PFSK-1 (cell line): ENCODE results near the gene ELP2.

ENCODE experiments used
- SIN3A ChIP-seq: IDR thresholded peaks from 2 replicates; pipeline ENCODE4 v1.6.1; 2012; ENCODE audit warnings: mild to moderate bottlenecking, low read length, moderate library complexity, borderline replicate concordance; ENCODE audit not compliant: insufficient read depth
- TAF1 ChIP-seq: IDR thresholded peaks from 2 replicates; pipeline ENCODE4 v1.6.1; 2012; ENCODE audit warnings: low read length, control low read depth, borderline replicate concordance; ENCODE audit not compliant: insufficient read depth

GRCh38 chr18:36149514-36150289 is 20.0 kb downstream of the ELP2 start:
- TF ChIP-seq TAF1 (no peak), SIN3A (no peak)
